Measurements from ENCODE around the gene LRMDA. TPM values are rescaled to one million over a fixed set of nuclear protein-coding genes. Genes with fewer than 3 reads are reported as not detected.
A peak's percentile ranks its signal among the peaks of the same experiment; 100 is the strongest.
"Not testable (repeated sequence)": the region's sequence is repeated elsewhere in the genome, so short reads cannot be mapped to it uniquely, and the experiment has no call there.

LRMDA gene
- polyA plus RNA-seq, 4 donors, result 19.1 to 23.0 (median 20.7) TPM

DNA sequence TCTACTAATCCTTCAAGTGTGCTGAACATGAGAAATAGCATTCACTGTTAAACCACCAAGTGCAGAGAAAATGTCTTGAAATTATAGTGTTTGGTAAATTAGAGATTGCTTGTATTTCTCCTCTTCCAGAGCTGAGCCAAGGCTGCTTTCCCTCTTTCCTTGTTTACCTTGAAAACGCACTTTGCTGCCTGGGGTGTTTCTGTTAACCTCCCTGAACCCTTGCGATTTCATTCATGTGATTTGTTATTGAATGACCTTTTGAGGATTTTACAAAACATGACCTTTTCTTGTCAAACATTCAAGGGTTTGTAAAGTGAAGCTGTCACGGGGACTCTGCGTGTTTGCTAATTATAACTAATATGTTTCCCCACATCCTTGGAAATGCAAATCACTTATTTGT, 169.4 kb downstream of the LRMDA start:
- DNase-seq (ENCODE audit: low read depth in 4 of 4, low spot score in 3 of 4), result no peak

DNA sequence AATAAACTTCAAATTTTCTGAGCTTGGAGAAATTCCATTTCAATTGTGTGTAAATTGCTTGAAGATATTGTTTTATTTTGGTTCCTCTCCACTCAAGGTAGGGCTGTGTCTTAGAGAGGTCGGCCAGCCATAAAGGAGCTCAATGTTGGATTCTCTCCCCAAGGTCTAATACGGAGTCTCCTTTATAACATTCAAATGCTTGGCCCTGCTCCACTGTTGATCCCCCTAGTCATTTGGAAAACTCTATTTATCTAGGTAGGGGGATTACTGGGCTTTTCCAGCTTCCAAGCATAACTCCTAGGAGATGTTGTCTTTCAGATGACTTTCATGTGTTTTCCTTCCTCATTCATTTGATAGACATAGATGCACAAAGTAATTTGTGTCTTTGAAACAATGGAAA, 170.9 kb downstream of the LRMDA start:
- no peak for DNase-seq (ENCODE audit: low read depth in 4 of 4, low spot score in 3 of 4)

DNA sequence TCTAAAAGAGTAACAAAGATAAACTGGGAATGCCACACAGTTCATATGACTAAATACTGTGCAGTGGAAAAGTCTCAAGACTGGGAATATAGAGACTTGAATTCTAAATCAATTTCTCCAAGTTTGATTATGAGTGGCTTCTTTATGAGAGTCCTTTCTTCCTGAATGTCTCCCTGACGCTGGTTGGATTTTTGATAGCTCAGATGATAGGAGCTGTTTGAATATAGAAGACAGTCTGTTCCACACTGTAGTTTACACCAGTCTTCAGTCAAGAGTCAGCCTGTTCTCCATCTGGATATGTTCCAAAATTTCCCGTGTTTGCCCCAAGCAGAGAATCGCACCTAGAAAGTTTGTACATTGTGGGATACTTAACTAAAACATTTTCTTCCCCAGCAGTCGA, 173.7 kb downstream of the LRMDA start:
- DNase-seq (ENCODE audit: low read depth in 4 of 4, low spot score in 3 of 4), result no peak

DNA sequence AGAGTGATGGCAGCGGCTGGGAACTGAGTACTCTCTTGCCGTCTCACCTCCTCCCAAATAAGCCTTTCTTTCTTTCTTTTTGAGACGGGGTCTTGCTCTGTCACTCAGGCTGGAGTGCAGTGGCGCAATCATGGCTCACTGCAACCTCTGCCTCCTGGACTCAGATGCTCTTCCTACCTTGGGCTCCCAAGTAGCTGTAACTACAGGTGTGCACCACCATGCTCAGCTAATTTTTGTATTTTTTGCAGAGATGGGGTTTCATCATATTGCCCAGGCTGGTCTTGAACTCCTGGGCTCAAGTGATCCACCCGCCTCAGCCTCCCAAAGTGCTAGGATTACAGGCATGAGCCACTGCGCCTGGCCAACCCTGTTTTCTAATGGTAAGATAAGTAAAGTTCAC, 174.4 kb downstream of the LRMDA start:
- DNase-seq (ENCODE audit: low read depth in 4 of 4, low spot score in 3 of 4), result not testable (repeated sequence)

DNA sequence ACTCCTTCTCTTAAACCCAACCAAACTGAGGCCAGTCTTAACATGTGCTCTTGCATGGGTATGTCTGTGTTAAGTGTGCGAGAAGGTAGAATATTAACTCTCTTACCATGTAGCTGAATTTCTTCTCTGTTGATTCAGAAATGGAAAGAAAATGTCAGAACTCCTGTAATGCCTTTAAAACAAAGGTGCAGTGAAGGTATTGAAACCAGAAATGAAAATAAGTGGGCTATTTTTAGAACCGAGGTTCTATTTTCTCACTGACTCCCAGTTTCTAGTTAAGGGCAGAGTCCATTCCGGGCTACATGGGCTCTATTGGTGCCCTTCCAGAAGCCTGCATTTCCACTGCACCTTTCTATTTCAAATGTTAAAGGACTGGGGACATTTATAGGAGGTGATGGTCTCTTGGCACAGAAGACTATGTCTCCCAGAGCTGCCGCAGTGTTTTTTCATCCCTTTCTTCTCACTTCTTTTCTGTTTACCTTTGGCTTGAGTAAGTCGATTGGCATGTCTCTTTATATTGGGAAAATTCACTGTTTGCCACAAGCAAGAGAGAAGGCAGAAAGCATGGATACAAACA, 174.9 kb downstream of the LRMDA start:
- DNase-seq (ENCODE audit: low read depth in 4 of 4, low spot score in 3 of 4), result no peak

DNA sequence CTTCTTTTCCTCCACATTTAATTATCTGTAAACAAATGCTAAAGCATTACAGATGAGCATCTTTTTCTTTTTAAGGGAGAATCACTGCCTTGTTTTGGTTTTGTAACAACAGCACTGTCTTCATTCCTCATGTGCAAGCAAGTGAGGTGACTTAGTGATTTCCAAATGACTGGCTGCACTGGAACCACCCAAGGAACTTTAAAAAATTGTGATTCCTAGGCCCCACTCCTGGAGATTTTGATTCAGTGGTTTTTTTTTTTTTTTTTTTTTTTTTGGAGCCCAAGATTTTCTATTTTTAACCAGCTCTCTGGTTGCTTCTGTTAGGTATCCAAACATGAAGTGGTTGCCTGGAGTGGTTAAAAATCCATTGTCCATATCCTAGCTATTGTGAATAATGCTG, 176.2 kb downstream of the LRMDA start:
- DNase-seq (ENCODE audit: low read depth in 4 of 4, low spot score in 3 of 4), result no peak

DNA sequence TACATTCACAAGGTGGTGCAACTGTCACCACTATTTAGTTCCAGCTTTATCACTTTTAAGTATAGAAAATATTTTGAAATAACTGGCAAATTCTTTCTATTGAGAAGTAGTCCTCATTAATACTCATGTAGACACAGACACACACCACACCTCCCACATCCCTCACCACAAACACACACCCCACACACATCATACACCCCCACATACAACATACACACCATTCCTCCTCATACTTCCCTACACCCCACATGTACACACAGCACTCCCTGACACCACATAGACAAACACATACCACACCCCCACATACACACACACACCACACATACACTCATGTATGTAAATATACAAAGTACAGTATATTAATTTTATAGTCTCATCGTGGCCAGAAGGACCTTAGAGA, 178.8 kb downstream of the LRMDA start:
- no peak for DNase-seq (ENCODE audit: low read depth in 4 of 4, low spot score in 3 of 4)

DNA sequence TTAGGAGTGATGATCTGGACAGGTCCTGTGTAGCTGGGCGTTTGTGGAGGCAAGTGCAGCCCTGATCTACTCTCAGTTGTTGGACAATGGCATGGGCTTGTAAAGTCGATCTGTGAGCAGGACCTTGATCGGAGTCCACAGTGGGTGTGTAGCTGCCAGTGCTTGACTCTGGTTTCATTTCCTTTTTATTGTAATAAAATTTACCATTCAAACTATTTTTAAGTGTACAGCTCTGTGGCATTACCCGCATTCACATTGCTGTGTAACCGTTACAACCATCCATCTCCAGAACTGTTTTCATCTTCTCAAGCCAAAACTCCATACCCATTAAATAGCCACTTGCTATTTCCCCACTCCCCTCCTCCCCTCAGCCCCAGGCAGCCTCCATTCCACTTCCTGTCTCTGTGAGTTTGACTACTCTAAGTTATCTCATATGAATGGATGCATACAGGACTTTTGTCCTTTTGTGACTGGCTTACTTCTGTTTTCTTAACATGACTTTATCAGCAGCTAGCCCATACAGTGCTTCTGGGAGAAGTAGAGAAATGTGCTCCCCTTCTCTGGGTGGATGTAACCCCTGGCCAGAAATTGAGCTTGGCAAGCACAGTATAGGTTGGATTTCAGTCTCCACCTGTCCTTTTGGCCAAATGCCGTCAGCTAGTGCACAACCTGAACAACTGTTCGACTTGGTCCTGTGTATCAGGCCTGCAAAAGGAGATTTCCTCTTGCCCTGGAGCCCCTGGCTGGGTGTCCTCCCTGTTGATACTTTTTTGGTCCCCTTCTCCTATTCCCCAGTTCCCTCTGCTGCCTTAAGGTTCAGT, 180.0 kb downstream of the LRMDA start:
- DNase-seq (ENCODE audit: low read depth in 4 of 4, low spot score in 3 of 4), result no peak

DNA sequence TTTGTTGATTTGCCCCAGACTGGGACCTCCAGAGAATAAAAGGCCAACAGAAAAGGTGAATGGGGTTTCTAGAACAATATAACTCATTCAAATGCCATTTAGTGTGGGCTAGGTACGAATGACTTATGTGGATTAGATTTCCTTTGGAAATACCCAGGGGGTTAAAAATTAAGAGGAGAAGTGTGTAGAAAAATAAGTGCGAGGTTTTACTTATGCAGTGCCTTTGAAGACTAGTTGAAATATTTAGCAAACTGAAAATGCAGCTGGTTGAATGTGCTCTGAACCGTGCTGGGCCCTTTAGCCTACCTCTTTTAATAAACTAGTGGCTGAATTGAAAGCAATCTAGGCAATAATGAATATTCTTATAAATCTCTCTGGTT, 180.6 kb downstream of the LRMDA start:
- no peak for DNase-seq (ENCODE audit: low read depth in 4 of 4, low spot score in 3 of 4)

DNA sequence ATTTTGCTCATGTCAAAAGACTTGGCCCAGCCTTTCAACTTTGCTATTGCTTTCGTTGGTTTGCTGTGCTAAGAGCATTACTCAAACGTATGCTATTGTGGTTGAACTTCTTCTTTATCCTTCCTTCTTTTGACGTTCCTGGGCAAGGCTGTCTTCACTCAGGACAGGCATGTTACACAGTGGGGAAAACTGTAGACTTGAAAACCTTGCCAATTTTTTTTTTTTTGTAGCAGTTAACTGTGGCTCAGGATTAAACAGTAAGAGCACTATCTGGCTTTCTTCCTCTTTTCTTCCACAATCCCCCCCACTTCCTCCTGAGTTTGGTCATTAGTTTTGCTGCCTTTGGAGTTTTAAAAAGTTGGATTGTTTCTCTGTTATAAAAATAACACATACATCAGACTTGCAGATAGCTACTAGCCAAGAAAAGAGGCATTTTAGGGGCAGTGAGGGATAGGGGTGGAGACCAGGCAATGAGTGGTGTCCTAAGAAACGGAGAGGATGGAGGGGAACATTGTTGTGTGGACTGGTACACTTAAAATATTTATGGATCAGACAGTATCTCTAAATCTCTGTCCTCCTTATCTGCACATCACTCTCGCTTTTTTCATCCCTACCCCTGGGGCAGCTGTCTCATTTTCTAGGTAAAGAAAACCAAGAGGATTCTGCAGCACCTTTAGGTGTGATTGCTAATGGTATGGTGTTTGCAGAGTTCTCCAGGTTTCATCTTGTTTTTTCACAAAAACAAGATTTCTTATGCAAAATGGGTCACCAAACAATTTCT, 181.7 kb downstream of the LRMDA start:
- no peak for DNase-seq (ENCODE audit: low read depth in 4 of 4, low spot score in 3 of 4)

DNA sequence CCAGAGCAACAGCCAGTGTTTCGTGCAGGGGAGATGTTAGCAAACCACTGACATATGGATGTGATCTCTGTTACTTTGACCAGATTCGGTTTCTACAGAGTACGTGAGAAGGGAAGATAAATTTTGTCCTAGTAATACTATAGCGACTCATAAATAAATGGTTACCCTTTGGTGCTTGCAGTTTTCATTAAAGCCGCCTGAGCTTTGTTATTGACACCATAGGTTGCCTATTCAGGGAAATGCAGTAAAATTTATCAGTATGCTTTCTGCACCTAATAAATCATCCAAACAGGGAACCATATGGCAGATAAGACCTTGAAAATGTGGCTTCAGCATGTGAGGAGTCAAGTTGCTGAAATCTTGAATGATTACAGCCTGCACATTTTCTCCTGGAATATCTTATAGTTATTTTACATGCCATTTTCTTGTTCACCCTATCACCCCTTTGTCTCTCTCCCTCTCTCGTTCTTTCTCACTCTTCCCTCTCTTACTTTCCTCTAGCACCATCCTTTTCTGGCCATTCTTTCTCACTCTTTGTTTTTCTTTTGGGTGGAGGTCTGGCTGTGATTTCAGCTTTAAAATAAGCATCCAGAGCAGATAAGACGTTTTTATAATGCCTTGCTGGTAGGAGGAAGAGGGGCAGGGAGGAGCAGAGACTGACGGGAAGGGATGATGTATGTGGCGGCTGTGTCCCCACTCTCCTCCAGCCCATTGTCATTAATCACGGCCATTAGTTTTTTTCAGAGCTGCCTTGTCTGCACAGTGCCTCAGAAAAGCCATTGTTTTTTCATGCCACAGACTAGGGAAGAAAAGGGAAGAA, 182.5 kb downstream of the LRMDA start:
- peak in 1 of 4 donors; percentile 50 for DNase-seq (ENCODE audit: low read depth in 4 of 4, low spot score in 3 of 4)

DNA sequence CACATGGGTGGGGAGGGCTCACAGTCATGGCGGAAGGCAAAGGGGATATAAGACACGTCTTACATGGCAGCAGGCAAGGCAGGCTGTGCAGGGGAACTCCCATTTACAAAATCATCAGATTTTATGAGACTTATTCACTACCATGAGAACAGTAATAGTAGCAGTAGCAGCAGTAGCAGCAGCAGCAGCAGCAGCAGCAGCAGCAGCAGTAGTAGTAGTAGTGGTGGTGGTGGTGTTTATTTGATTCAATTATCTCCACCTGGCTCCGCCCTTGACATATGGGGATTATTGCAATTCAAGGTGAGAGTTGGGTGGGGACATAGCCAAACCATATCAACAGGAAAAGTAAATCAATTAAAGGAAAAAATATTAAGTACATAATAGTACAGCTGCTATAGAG, 184.7 kb downstream of the LRMDA start:
- no peak for DNase-seq (ENCODE audit: low read depth in 4 of 4, low spot score in 3 of 4)

DNA sequence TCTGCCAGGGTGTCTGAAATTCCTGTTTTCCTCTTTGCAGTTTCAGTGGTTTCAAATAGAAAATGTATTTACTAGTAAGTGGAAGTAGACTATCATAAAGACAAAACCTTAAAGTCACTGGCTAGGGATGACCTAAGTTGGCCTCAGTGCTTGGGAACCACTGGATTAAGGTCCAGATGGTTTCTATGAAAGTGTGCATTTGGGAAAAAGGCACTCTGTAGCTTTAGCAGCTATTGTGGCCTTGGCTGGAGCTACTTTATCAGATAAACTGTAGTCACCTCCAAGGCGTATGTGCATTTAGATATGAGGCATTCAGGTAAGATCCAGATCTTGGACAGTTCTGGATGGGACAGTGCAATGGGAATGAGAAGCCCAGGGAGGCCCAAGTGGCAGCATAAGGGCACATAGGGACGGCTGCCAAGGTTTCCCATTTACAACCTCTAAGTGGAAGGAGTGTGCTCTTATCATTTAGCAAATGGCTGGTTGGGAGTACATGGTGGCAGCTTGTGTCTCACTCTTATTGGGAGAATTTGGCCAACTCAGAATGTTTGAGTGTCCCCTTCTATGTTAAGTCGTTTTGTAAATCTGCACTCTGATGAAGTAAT, 185.6 kb downstream of the LRMDA start:
- no peak for DNase-seq (ENCODE audit: low read depth in 4 of 4, low spot score in 3 of 4)

DNA sequence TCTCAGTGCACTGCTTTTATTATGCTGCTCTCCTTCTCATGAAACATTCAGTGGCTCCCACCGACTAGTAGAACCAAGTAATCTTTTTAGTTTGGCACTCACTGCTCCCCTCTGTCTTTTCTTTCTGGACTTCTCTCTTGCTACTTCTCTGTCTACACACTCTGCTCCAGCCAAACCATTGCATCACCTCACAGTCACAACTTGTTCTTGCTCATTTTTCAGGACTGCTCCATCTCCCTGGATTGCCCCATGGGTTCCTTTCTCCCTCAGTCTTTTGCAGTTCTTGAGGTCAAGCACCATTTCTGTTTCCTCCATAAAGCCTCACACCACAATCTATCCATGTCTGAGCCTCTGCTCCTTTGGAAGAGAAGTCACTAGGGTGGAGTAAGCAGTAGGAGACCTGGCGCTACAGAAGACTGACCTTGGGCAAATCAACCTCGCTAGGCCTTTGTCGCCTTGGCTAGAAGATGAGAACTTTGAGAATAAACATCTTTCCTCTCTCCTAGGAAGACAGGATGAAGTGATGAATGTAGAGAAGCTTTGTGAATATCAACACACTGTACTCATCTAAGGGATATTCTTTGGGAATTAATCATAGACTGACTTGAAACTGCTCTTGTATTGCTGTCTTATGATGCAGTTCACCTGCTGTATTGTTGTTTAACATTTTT, 186.2 kb downstream of the LRMDA start:
- DNase-seq (ENCODE audit: low read depth in 4 of 4, low spot score in 3 of 4), result no peak

DNA sequence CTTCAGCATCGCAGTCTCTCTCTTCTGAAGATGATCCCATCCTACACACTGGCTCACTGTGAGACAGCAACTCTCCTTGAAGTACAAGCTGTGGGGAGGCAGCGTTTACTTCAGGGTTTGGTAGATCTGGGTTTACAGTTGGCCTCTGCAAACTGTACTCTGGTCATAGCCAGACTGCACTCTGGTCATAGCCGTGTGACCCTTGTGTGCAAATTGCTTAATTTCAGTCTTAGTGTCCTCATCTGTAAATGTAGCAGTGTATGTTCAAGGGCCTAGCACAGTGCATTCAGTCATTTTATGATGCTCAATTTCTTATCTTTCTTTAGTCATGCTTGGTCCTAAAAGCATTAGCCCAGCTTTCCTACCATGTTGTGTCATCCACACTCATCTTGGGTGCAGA, 188.2 kb downstream of the LRMDA start:
- no peak for DNase-seq (ENCODE audit: low read depth in 4 of 4, low spot score in 3 of 4)

DNA sequence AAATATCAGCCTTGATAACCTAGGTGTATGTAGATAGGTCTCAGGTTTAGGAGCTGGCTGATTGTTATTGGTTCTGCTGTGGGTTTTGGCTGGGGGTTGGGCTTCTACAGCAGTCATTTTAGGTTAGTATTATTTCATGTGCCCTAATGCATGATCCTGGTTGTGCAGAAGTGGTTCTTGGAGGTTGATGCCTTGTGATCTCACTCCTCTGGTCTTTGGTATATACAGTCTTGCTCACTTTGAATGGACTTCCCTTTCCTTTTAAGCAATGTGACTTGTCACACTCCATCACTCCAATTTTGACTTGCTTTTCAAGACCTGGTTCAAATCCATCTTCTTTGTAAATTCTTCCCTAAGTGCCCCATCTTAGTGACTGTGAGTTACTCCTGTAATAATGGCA, 188.9 kb downstream of the LRMDA start:
- DNase-seq (ENCODE audit: low read depth in 4 of 4, low spot score in 3 of 4), result no peak

DNA sequence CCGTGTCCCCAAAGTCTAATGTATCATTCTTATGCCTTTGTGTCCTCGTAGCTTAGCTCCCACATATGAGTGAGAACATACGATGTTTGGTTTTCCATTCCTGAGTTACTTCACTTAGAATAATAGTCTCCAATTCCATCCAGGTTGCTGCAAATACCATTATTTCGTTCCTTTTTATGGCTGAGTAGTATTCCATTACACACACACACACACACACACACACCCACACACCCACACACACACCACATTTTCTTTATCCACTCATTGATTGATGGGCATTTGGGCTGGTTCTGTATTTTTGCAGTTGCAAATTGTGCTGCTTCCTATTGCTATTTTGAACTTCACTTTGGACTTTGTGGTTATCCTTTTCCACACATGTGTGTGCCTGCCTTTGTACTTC, 189.6 kb downstream of the LRMDA start:
- DNase-seq (ENCODE audit: low read depth in 4 of 4, low spot score in 3 of 4), result not testable (repeated sequence)

DNA sequence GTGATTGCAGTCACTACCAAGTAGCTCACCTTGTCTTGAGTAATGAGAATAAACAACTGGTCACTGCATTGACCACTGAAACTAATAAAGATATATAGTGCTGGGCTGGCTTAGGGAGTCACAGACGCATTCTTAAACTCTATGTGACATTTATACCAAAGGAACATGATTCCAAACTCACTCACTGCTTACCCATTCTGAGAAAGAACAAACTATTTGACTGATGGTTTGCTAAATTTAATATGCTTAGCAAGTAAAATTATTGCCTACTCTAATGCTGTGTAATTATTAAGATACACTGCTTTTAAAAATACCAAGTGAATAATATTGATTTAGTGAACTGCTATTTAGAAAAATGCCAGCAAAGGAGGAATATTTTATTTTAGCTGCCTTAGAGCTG, 191.1 kb downstream of the LRMDA start:
- no peak for DNase-seq (ENCODE audit: low read depth in 4 of 4, low spot score in 3 of 4)

DNA sequence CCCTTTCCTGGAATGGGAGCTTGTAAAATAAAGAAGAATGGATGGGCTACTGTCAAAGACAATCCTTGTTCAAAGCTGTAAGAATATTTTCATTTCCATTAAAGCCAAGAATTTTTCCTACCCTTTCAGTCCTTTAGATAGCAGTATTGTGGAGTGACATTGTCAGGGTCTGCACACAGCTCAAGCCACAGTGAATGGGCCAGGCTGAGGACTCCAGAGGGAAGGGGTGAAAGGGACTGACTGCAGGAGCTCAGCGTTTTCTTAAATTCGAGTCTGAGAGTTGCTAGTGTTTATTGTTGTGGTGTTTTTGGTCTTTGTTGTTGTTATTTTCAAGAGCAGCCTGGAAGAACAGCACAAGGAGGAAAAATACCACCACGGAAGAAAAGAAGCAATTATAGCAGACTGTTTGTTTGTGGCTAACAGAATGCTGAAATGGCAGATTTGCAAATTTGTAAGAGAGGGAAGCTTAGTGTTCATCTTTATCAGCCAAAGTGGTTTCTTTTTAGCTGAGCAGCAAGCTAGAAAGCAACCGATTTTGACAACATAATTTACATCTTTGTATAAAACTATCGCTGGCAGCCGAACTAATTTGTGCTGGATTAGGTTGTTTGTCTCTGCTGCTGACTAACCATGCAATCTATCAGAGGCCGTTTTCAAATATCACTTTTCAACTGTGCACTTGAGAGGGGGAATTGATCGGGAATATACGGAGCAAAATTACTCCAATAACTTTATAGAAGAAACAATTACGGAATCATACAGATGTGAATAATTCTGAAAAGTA, 192.1 kb downstream of the LRMDA start:
- DNase-seq (ENCODE audit: low read depth in 4 of 4, low spot score in 3 of 4), result no peak
